Right lobe of liver (tissue), 6 donors: Measurements from ENCODE around the gene RPAP3. TPM values are rescaled to one million over a fixed set of nuclear protein-coding genes. Genes with fewer than 3 reads are reported as not detected.

ENCODE experiments used
- ATAC-seq, 4 donors: fragments of 200-7000 bp; cut with Tn5 transposase; one replicate each; pipeline ENCODE4 v1.9.1; 2020; ENCODE audit warnings: mild to moderate bottlenecking in 4 of 4, moderate library complexity in 4 of 4
- DNase-seq, 3 donors: peaks; one replicate each; pipeline ENCODE4 v3.0.0-alpha.2; 2020
- H3K27ac ChIP-seq, 3 donors: fragments of 200-600 bp; one replicate each; pipeline ENCODE4 v1.8.0; 2022
- H3K27me3 ChIP-seq, 2 donors: fragments of 200-600 bp; one replicate each; pipeline ENCODE4 v1.8.0; 2022
- H3K36me3 ChIP-seq, 4 donors: fragments of 200-600 bp; sonication (generic) in 1 of 4; one replicate each; pipeline versions ENCODE4 v1.5.1 to v1.8.0; 2017 to 2022; ENCODE audit warnings: control low read depth in 1 of 4
- H3K4me1 ChIP-seq, 4 donors: fragments of 200-600 bp; sonication (generic) in 1 of 4; one replicate each; pipeline versions ENCODE4 v1.5.1 to v1.8.0; 2017 to 2022; ENCODE audit warnings: control low read depth in 1 of 4
- H3K4me3 ChIP-seq, 3 donors: fragments of 200-600 bp; one replicate each; pipeline ENCODE4 v1.8.0; 2022
- H3K9me3 ChIP-seq, 4 donors: fragments of 200-600 bp; sonication (generic) in 1 of 4; one replicate each; pipeline versions ENCODE4 v1.5.1 to v1.8.0; 2017 to 2022; ENCODE audit warnings: control low read depth in 1 of 4
- POLR2A ChIP-seq: fragments of 450-650 bp; IDR thresholded peaks from one replicate; pipeline ENCODE4 v1.6.1; 2017; ENCODE audit warnings: antibody characterized with exemption, mild to moderate bottlenecking
- WGBS: methylation state at CpG from one replicate; pipeline ENCODE4 v1.1.6; 2018; ENCODE audit warnings: low coverage, low lambda C conversion rate; ENCODE audit not compliant: insufficient coverage; ENCODE audit errors: missing lambda C conversion rate; 5-methylcytosine and 5-hydroxymethylcytosine counted together
- intact Hi-C, 2 donors: fragments of 100-400 bp; cut with DNase I; formaldehyde crosslinking; loops; one replicate each; pipeline versions ENCODE4 v1.11.2 to v1.14.1; 2022
- total RNA-seq, 6 experiments: library from RNA; depleted of rRNA in 2 of 6; stranded (reverse); fragments of >200 nt in 2 of 6; fragmentation: NEBNext Ultra II Directional in 3 of 6; extraction: Animal tissue kit (Norgen Biotek cat#: 25700) in 3 of 6; gene quantifications; one replicate each; pipeline versions ENCODE4 v1.1.0 to v1.2.4, GENCODE V29; 2016 to 2023
- TF ChIP-seq, protein P1 (sequence below), 4 donors: fragments of 200-600 bp in 3 of 4; fragments of 450-650 bp in 1 of 4; IDR thresholded peaks; one replicate each; pipeline versions ENCODE4 v1.5.1 to v1.8.0; 2016 to 2022; ENCODE audit warnings: antibody characterized with exemption in 4 of 4, mild to moderate bottlenecking in 2 of 4
- donor health status: DM: no; HTN: yes; CAD: no.
- donor health status: DM: no; HTN: no; CAD: no.
- donor health status: DM: no; HTN: no; CAD: no.
- donor health status: DM: no; HTN: yes; CAD: no.
- donor health status: DM: no; HTN: yes; CAD: no.

The RPAP3 gene
- total RNA-seq, 6 experiments from 2014 or later: 6.9 to 13.2 (median 10.4) TPM

GRCh38 chr12:47730341-47730744 lies 24.5 kb upstream of the RPAP3 start:
- no peak overlapping the region for H3K4me3 ChIP-seq
- peak overlapping the region in 1 of 3 donors; percentile 22 for H3K27ac ChIP-seq
- DNase-seq (peak in 1 of 3 donors; percentile 46), ATAC-seq (peak in 2 of 4 donors; percentile 64 to 74)
- H3K36me3 ChIP-seq: no peaks in the 10 kb centered on the region
- H3K27me3 ChIP-seq: no peaks in the 10 kb centered on the region
- WGBS: 46% methylated on average over 7 of the region's 8 CpGs
- TF ChIP-seq POLR2A: no peak
- TF ChIP-seq, protein P1, sequence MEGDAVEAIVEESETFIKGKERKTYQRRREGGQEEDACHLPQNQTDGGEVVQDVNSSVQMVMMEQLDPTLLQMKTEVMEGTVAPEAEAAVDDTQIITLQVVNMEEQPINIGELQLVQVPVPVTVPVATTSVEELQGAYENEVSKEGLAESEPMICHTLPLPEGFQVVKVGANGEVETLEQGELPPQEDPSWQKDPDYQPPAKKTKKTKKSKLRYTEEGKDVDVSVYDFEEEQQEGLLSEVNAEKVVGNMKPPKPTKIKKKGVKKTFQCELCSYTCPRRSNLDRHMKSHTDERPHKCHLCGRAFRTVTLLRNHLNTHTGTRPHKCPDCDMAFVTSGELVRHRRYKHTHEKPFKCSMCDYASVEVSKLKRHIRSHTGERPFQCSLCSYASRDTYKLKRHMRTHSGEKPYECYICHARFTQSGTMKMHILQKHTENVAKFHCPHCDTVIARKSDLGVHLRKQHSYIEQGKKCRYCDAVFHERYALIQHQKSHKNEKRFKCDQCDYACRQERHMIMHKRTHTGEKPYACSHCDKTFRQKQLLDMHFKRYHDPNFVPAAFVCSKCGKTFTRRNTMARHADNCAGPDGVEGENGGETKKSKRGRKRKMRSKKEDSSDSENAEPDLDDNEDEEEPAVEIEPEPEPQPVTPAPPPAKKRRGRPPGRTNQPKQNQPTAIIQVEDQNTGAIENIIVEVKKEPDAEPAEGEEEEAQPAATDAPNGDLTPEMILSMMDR (IDR thresholded peaks at IDR 0.05): no peak
- intact Hi-C loops: no loop called here
- H3K4me1 ChIP-seq: peaks cover 0 to 11% (median 4%) of the 10 kb centered on the region in 4 donors
- no peaks in the 10 kb centered on the region for H3K9me3 ChIP-seq

- TF ChIP-seq, protein P1 (IDR thresholded peaks at IDR 0.05): no peak
- Histone ChIP-seq H3K4me3 (no peak overlapping the region), H3K4me1 (peaks cover 0 to 11% (median 4%) of the 10 kb centered on the region in 4 donors), H3K27ac (no peak overlapping the region), H3K36me3 (no peaks in the 10 kb centered on the region), H3K27me3 (no peaks in the 10 kb centered on the region), H3K9me3 (no peaks in the 10 kb centered on the region)
- 29% methylated on average over 2 of the region's 3 CpGs for WGBS
- intact Hi-C loops: no loop called here
- ATAC-seq (peak; percentile 31 to 65 (median 52)), DNase-seq (no peak)
These were observed 23.4 kb upstream of the RPAP3 start for GRCh38 chr12:47729233-47729632.

- Histone ChIP-seq H3K4me3 (no peak overlapping the region), H3K27ac (no peak overlapping the region), H3K27me3 (no peaks in the 10 kb centered on the region), H3K36me3 (no peaks in the 10 kb centered on the region), H3K9me3 (no peaks in the 10 kb centered on the region), H3K4me1 (peaks cover 0 to 11% (median 4%) of the 10 kb centered on the region in 4 donors)
- 74% methylated on average over 4 of the region's 5 CpGs for WGBS
- TF ChIP-seq, protein P1 (IDR thresholded peaks at IDR 0.05): no peak
- no peak for TF ChIP-seq POLR2A
- ATAC-seq (no peak), DNase-seq (no peak)
- intact Hi-C loops: no loop called here
These were observed 20.1 kb upstream of the RPAP3 start for GRCh38 chr12:47725893-47726292.

- 92% methylated on average over 8 of the region's 8 CpGs for WGBS
- no peak within 1 kb of the TSS for H3K4me3 ChIP-seq
- no peaks in the 10 kb centered on the region for H3K9me3 ChIP-seq
- no peaks in the 10 kb centered on the region for H3K27me3 ChIP-seq
- no peaks in the 10 kb centered on the region for H3K36me3 ChIP-seq
- intact Hi-C loops: no loop called here
- peaks cover 0 to 11% (median 3%) of the 10 kb centered on the region in 4 donors for H3K4me1 ChIP-seq
- ATAC-seq (no peak), DNase-seq (no peak)
- TF ChIP-seq, protein P1 (IDR thresholded peaks at IDR 0.05): no peak
- no peak for TF ChIP-seq POLR2A
- H3K27ac ChIP-seq: no peak within 1 kb of the TSS
These were observed 19.4 kb upstream of the RPAP3 start, which contains the start of gene ENDOU for GRCh38 chr12:47725091-47725772. Gene ENDOU, minus strand, starts transcription at chr12:47725490. Its CDS starts 77 bp downstream, at chr12:47725413.
